Adrenal gland (tissue), 5 donors: ENCODE measurements around the gene SHROOM2.

Experiments
- CTCF ChIP-seq, 6 experiments: fragments of 450-650 bp in 4 of 6; fragments of 200-600 bp in 2 of 6; sonication (generic) in 1 of 6; IDR thresholded peaks; 1 replicate in 5 of 6; 2 replicates in 1 of 6; pipeline versions ENCODE4 v1.5.1 to v1.8.0; 2016 to 2021; ENCODE audit warnings: antibody characterized with exemption in 6 of 6, mild to moderate bottlenecking in 2 of 6, moderate library complexity in 1 of 6
- POLR2A ChIP-seq, 2 donors: fragments of 450-650 bp; IDR thresholded peaks; one replicate each; pipeline ENCODE4 v1.6.1; 2017; ENCODE audit warnings: antibody characterized with exemption in 2 of 2, mild to moderate bottlenecking in 2 of 2, moderate library complexity in 1 of 2
- donor health status: DM: no; HTN: no; CAD: no.

GRCh38 chrX:9788911-9789310 lies 2.7 kb downstream of the SHROOM2 start:
- TF ChIP-seq CTCF (IDR thresholded peaks at IDR 0.05) = no peak
- no peak for TF ChIP-seq POLR2A (IDR thresholded peaks at IDR 0.05)
